ENCODE data around the gene TMEM201.

TMEM201 gene

DNA sequence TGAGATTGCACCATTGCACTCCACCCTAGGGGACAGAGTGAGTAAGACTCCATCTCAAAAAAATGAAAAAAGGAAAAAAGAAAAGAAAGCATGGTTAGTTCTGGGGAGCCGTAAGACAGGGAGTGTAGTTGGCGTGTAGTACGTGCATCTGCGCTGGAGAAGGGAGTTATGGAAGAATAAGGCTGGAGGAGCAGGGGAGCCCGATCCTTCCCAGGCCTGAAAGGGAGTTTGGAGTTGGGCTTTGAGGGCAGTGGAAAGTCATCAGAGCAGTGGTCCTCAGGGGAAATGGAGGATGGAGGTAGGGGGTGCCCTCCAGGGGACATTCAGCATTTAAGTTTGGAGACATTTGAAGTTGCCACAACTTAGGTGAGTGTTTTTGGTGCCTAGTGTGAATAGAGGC, 11.3 kb upstream of the TMEM201 start:
- H3K4me3 ChIP-seq (ENCODE audit: low read depth, low read length), result no peak overlapping the region
- TF ChIP-seq CTCF (IDR thresholded peaks at IDR 0.05; ENCODE audit: insufficient read depth, low read depth, low read length, missing control alignments), result no peak

GRCh38 chr1:9580942-9581341, 7.8 kb upstream of the TMEM201 start:
- no peak for DNase-seq (ENCODE audit: low read depth)
- H3K4me3 ChIP-seq (ENCODE audit: low read depth, low read length), result no peak overlapping the region
- no peak for TF ChIP-seq CTCF (IDR thresholded peaks at IDR 0.05; ENCODE audit: insufficient read depth, low read depth, low read length, missing control alignments)

More for the DNA sequence above, 11.3 kb upstream of the TMEM201 start:
- DNase-seq (ENCODE audit: low read depth), result no peak

DNA sequence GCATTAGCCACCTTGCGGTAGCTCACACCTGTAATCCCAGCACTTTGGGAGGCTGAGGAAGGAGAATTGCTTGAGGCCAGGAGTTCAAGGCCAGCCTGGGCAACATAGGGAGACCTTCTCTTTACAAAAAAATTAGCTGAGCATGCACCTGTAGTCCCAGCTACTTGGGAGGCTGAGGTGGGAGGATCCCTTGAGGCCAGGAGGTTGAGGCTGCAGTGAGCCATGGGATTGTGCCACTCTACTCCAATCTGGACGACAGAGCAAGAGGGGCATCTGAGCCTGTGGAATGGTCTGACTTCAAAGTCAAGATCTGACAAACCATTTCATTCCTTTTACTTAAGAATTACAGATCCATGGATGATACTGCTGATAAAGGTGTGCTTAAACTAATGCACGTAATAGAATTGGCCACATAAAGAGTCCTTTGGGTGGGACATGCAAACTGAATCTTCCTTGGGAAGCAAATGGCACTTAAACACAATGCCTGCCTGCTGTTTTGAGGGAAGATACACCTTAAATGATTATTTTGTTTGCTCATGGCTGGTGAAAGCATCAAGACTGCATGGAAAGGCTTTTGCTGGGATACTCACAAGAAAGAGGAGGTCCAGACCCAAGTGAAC, 2.5 kb upstream of the TMEM201 start:
- DNase-seq (ENCODE audit: low read depth), result no peak
- no peak for TF ChIP-seq CTCF (IDR thresholded peaks at IDR 0.05; ENCODE audit: insufficient read depth, low read depth, low read length, missing control alignments)
- no peak overlapping the region for H3K4me3 ChIP-seq (ENCODE audit: low read depth, low read length)

GRCh38 chr1:9589144-9589718, 520 bp downstream of the TMEM201 start:
- TF ChIP-seq CTCF (IDR thresholded peaks at IDR 0.05; ENCODE audit: insufficient read depth, low read depth, low read length, missing control alignments), result no peak
- H3K4me3 ChIP-seq (ENCODE audit: low read depth, low read length), result peak overlapping the region; percentile 68
- DNase-seq (ENCODE audit: low read depth), result peak; percentile 52

DNA sequence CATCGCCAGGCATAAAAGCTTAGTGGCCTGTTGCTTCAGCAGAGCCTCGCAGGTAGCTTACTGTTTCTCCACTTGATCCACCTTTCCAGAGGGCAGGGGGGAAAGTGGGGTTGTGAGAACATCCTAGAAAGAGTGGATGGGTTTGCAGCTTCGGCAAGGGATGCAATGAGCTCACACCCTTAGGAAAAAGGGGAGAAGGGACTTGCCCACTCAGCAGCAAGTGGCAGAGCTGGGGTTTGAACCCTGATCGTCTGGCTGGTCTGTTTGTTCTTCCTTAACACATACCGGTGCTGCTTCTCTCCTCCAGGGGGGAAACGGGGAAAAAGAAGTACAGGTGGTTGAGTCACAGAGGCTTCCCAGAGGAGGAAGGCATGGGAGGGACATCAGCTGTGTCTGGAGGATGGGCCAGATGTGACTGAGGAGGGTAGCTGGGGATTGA, 1.0 kb downstream of the TMEM201 start:
- TF ChIP-seq CTCF (IDR thresholded peaks at IDR 0.05; ENCODE audit: insufficient read depth, low read depth, low read length, missing control alignments), result no peak
- H3K4me3 ChIP-seq (ENCODE audit: low read depth, low read length), result peak overlapping the region; percentile 68
- peak; percentile 26 for DNase-seq (ENCODE audit: low read depth)

GRCh38 chr1:9590201-9590600, 1.5 kb downstream of the TMEM201 start:
- H3K4me3 ChIP-seq (ENCODE audit: low read depth, low read length), result peak overlapping the region; percentile 68
- DNase-seq (ENCODE audit: low read depth), result no peak

More at GRCh38 chr1:9590201-9590600, 1.5 kb downstream of the TMEM201 start:
- TF ChIP-seq CTCF (IDR thresholded peaks at IDR 0.05; ENCODE audit: insufficient read depth, low read depth, low read length, missing control alignments), result no peak
